ENCODE data around the gene AMER3. TPM values are rescaled to one million over a fixed set of nuclear protein-coding genes. Genes with fewer than 3 reads are reported as not detected.

AMER3 gene
- total RNA-seq = under 0.01 TPM in 1 of 2 replicates, not detected in the other

GRCh38 chr2:130755256-130756052 is at the start of gene AMER3:
TSS of gene AMER3 (plus strand) at chr2:130755540. CDS start at chr2:130762073, 6,533 bp downstream.

GRCh38 chr2:130728549-130729316 is 26.6 kb upstream of the AMER3 start, which contains the start of gene GPR148:
TSS of gene GPR148 (plus strand) at chr2:130729070. CDS start at chr2:130729152, 82 bp downstream.

Other genes with a start within 250 kb of the AMER3 start
- under 0.01 TPM in 1 of 2 replicates, not detected in the other for gene POTEI, start 246.2 kb upstream of the AMER3 start, total RNA-seq
- not detected in 2 replicates for gene CFC1B, start 234.3 kb upstream of the AMER3 start, total RNA-seq
- gene CFC1, start 156.0 kb upstream of the AMER3 start, total RNA-seq = not detected in 2 replicates
- not detected in 2 replicates for gene POTEJ, start 144.1 kb upstream of the AMER3 start, total RNA-seq
- gene GPR148, start 26.5 kb upstream of the AMER3 start, total RNA-seq = not detected in 2 replicates
- gene ARHGEF4, start 81.4 kb downstream of the AMER3 start, total RNA-seq = 1.3 and 4.0 TPM in 2 replicates

All from smooth muscle cell of trachea (primary cell).